Endothelial cell of coronary artery (primary cell): ENCODE results near the gene CTNS. TPM values are rescaled to one million over a fixed set of nuclear protein-coding genes. Genes with fewer than 3 reads are reported as not detected.

ENCODE experiments used
- total RNA-seq: library from RNA; depleted of rRNA; stranded (reverse); fragments of >200 nt; gene quantifications from 2 replicates; pipeline ENCODE4 v1.2.3, GENCODE V29; 2014

CTNS gene
- total RNA-seq, result 11.9 and 12.4 TPM in 2 replicates

GRCh38 chr17:3636154-3636907 is at the start of gene CTNS, which contains the start of gene SHPK:
TSS of gene CTNS (plus strand) at chr17:3636760. CDS start at chr17:3640207, 3,447 bp downstream.
TSS of gene SHPK (minus strand) at chr17:3636250. CDS start at chr17:3636219, 31 bp downstream.

GRCh38 chr17:3668279-3669084 is 31.9 kb downstream of the CTNS start, which contains the start of the genes EMC6 and TAX1BP3:
TSS of gene EMC6 (plus strand) at chr17:3668812. CDS start at chr17:3669147, 335 bp downstream.
TSS of gene TAX1BP3 (minus strand) at chr17:3668578. CDS start at chr17:3668526, 52 bp downstream.

GRCh38 chr17:3695723-3696411 is 59.3 kb downstream of the CTNS start, which contains the start of gene P2RX5:
TSS of gene P2RX5 (minus strand) at chr17:3696155. CDS start at chr17:3696005, 150 bp downstream.

Other genes starting within 250 kb of the CTNS start
- gene OR1E1, start 238.3 kb upstream of the CTNS start, total RNA-seq, result not detected in 2 replicates
- not detected in 2 replicates for gene OR3A3, start 225.4 kb upstream of the CTNS start, total RNA-seq
- gene OR1E2, start 202.9 kb upstream of the CTNS start, total RNA-seq, result not detected in 2 replicates
- 0.09 TPM in 1 of 2 replicates, not detected in the other for gene SPATA22, start 164.9 kb upstream of the CTNS start, total RNA-seq
- 0.09 TPM in 1 of 2 replicates, not detected in the other for gene ASPA, start 160.8 kb upstream of the CTNS start, total RNA-seq
- 0.09 TPM in 1 of 2 replicates, not detected in the other for gene TRPV3, start 78.9 kb upstream of the CTNS start, total RNA-seq
- gene TRPV1, start 27.3 kb upstream of the CTNS start, total RNA-seq, result 0.54 and 1.3 TPM in 2 replicates
- 14.8 and 15.8 TPM in 2 replicates for gene SHPK, start 510 bp upstream of the CTNS start, total RNA-seq
- gene TAX1BP3, start 31.8 kb downstream of the CTNS start, total RNA-seq, result 136 and 204 TPM in 2 replicates
- gene EMC6, start 32.1 kb downstream of the CTNS start, total RNA-seq, result 16.9 and 19.1 TPM in 2 replicates
- gene P2RX5, start 59.4 kb downstream of the CTNS start, total RNA-seq, result 0.18 and 2.3 TPM in 2 replicates
- 4.5 and 7.9 TPM in 2 replicates for gene HASPIN, start 87.1 kb downstream of the CTNS start, total RNA-seq
- gene ITGAE, start 164.4 kb downstream of the CTNS start, total RNA-seq, result 13.6 and 27.7 TPM in 2 replicates
- gene NCBP3, start 209.5 kb downstream of the CTNS start, total RNA-seq, result 19.4 and 21.7 TPM in 2 replicates